Gastrocnemius medialis (tissue), 4 donors: ENCODE data around the gene ZNF280A.

Experiments
- CTCF ChIP-seq, 5 experiments: fragments of 450-650 bp in 3 of 5; fragments of 200-600 bp in 2 of 5; sonication (generic) in 2 of 5; IDR thresholded peaks in 4 of 5; conservative IDR thresholded peaks in 1 of 5; 1 replicate in 4 of 5; 2 replicates in 1 of 5; pipeline ENCODE4 v1.5.1; 2016 to 2019; ENCODE audit warnings: antibody characterized with exemption in 5 of 5, mild to moderate bottlenecking in 3 of 5, moderate library complexity in 3 of 5
- POLR2A ChIP-seq, 2 donors: fragments of 450-650 bp; IDR thresholded peaks; one replicate each; pipeline ENCODE4 v1.6.1; 2017; ENCODE audit warnings: antibody characterized with exemption in 2 of 2, mild to moderate bottlenecking in 2 of 2, moderate library complexity in 2 of 2

GRCh38 chr22:22485524-22485923 is 34.5 kb downstream of the ZNF280A start:
- no peak for TF ChIP-seq POLR2A (IDR thresholded peaks at IDR 0.05)
- no peak for TF ChIP-seq CTCF (IDR thresholded peaks at IDR 0.05 in 4 of 5, conservative IDR thresholded peaks at IDR 0.05 in 1 of 5)
